HG03342 (cell line): ENCODE results near the gene CLDN22.

ENCODE experiments used
- ATAC-seq: cut with Tn5 transposase; IDR thresholded peaks from one replicate; pipeline ENCODE4 v1.9.1; 2021; ENCODE audit warnings: mild to moderate bottlenecking, moderate library complexity; ENCODE audit not compliant: unreplicated experiment

CLDN22 gene

DNA sequence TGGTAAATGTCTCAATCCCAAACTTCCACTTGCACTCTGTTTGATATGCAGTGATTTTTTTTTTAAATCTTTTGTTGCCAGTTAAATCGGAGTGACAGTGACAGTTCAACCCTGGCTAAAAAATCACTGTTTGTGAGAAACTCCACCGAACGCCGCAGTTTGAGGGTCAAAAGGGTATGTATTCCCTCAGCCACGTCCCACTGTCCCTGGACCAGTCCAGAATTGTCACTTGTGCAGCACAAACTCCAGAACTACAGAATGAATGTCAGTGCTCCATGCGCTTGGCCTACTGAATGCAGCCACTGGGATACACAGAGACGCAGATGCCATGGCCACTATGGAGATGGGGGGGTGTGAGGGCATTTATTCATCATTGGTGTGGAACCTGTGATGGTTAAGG, 34.2 kb downstream of the CLDN22 start:
- ATAC-seq = no peak

DNA sequence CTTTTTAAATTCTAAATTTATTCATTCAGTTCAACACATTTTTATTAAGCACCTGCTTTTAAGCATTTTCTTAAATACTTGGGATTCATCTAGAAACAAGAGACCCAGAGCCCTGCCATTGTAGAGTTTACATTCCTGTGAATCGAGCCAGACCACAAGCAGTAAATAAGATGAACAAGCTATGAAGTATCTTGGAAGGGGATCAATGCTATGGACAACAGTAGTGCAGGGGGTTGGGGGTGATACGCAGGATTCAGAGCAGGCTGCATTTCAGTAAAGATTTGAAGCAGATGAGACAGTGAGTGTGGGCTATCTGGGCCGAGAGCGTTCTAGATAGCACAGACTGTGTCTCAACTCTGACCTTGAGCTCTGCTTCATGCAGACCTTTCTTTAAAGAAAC, 35.1 kb downstream of the CLDN22 start:
- no peak for ATAC-seq

DNA sequence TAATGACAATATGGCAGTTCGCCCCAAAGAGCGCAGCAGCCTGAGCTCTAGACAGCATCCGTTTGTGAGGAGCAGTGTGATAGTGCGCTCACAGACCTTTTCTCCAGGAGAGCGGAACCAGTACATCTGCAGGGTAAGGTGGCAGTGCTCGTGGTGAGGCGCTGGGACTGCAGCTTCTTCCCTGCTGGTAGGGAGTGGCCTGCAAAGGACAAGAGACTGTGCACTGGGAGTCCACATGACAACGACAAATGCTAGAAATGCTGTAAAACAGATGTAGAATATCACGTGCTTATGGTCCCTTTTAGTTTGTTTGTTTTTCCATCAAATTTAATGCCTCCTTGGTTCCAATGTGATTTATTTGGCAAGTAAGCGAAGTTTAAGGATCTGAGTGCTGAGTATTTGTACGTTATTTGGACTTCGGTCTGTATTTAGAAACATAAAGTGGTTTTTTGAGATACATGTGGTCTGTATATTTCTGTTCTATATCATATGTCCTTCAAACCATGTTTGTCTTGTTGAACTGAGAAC, 35.8 kb downstream of the CLDN22 start:
- no peak for ATAC-seq

DNA sequence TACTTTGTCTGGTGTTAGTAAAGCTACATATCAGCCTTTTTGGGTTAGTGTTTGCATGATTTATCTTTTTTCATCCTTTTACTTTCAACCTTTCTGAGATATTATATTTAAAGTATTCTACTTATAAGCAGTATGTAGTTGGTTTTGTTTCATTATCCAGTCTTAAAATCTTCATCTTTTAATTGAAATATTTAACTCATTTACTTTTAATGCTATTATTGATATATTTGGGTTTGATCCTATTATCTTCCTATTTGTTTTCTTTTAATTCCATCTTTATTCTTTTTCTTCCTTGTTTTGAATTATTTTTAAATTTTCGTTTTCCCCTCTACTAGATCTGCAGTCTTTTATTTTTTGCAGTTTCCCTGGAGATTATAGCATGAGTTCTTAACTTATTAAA, 44.0 kb downstream of the CLDN22 start:
- no peak for ATAC-seq

DNA sequence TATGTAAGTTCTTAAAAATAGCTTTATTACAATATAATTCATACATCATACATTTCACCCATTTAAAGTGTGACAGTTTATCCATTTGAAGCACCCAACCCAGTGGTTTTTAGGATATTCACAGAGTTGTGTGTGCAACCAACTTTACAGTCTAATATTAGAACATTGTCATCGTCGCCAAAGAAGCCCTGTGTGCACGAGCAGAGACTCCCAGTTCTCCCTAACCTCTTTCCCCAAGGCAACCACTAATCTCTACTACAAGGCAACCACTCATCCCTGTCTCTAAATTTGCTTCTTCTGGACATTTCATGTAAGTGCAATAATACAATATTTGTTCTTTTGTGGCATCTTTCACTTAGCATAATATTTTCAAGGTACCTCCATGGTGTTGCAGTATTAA, 47.7 kb downstream of the CLDN22 start:
- no peak for ATAC-seq

DNA sequence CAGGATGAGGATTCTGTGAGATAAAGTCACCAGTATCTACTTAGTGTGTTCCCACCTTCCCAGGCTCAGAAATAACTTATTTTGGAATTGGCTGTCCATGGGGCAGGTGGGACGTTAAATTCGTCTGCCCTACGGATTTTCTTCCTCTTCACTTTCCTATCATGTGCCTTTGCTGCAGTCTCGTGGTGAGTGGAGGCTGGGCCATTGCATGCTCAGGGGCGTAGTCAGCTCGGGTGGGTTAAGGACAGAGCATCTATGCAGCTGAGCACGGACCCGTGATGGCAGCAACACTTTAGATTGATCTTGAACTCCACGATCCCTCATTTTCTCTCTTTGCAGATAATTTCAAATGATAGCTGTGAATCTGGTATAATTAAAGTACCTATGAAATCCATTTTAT, 51.5 kb downstream of the CLDN22 start:
- no peak for ATAC-seq
